Frontal cortex (tissue), 4 donors: ENCODE data around the gene OSBPL2. TPM values are rescaled to one million over a fixed set of nuclear protein-coding genes. Genes with fewer than 3 reads are reported as not detected.

Experiments
- DNase-seq, 2 donors: peaks; one replicate each; pipeline ENCODE4 v3.0.0; 2012; ENCODE audit warnings: low spot score in 2 of 2
- FAIRE-seq: peaks from 2 replicates; lab custom pipeline; 2012; peaks lifted over from hg19 to GRCh38; lab: Jason Lieb, UNC
- total RNA-seq: library from RNA; depleted of rRNA; stranded (reverse); fragments of >200 nt; gene quantifications from one replicate; pipeline ENCODE4 v1.2.3, GENCODE V29; 2014
- donor health status: control.
- donor health status: control.
- donor health status: control.

The OSBPL2 gene
- total RNA-seq, 1 donor from 2014 or later, result 42.4 TPM

DNA sequence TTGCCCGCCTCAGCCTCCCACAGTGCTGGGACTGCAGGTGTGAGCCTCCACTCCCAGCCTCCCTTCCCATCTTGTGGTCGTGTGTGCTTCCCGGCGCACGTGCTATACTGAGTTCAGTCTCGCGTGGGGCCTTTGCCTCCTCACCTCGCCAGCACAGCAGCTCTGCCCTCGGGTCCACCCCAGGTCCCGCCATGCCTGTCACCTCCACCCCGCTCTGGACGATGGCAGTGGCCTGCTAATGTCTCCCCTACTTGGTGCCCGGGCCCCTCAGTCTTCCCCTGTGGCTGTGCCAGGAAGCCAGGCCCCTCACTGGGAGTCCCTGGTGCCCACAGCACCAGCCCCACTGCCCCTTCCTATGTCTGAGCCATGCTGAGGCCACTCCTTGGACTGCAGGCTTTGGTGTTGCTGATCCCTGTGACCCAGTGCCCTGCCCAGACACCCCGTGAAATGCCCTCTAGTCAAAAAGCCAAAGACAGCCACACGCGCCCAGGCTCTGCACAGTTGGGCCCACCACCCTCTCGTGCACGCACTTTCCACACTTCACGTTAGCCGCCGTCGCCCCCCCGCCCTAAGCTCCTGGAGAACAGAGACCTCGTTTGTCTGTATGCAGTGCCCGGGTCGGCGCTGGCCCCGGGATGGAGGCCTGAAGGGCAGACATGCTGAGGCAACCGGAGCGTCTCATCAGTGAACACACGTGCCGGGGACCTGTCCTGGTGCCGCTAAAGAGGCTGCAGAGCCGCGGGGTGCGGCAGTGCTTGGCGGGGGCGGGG, 32.5 kb upstream of the OSBPL2 start:
- FAIRE-seq, result no peak
- no peak for DNase-seq

DNA sequence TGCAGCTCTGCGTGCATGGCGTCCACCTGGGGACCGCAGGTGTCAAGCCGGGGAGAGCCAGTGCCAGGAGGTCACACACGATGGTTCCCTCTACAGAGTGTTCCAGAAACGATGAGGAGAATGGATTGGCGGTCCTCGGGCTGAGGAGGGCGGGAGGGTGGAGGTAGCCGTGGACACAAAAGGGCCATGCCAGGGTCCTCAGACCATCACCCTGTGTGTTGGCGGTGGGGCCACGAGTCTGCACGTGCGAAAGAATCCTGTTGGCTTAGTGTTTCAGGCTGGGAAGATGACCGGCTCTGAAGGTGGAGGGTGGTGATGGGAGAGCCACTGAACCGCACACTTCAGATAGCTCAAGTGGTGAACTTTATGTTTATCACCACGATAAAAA, 31.9 kb upstream of the OSBPL2 start:
- FAIRE-seq (no peak), DNase-seq (no peak)

DNA sequence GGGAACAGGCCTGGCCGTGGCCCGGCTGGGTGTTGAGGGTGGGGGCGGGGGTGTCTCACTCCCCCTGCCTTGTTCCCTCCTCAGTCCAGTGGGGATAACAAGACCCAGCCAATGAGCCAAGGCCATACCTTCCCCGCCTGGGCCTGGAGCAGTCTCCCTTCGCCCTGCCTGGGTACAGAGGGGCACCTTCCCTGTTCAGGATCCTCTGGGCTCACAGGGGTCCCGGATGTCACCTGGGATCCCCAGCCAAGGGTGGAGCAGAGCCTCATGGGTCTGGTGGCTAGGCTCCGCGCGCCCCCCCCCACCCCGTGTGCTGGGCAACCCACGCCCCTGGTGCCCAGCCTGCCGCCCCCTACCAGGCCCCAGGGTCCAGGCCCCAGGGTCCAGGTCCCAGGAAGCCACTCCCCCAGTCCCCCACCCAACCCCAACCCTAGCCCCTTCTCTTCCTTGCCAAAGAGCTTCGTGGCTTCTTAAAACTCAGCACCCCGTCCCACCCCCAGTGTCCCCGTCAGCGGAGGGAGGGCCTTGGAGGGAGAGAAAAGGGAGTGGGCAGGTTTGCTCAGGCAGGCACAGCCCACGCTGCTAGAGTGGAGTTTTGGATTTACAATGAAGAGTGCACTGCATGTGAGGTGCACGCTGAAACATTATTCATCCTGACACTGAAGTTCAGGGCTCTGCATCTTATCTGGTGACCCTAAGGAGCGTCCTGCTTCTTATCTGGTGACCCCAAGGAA, 30.1 kb upstream of the OSBPL2 start:
- DNase-seq (no peak), FAIRE-seq (no peak)

DNA sequence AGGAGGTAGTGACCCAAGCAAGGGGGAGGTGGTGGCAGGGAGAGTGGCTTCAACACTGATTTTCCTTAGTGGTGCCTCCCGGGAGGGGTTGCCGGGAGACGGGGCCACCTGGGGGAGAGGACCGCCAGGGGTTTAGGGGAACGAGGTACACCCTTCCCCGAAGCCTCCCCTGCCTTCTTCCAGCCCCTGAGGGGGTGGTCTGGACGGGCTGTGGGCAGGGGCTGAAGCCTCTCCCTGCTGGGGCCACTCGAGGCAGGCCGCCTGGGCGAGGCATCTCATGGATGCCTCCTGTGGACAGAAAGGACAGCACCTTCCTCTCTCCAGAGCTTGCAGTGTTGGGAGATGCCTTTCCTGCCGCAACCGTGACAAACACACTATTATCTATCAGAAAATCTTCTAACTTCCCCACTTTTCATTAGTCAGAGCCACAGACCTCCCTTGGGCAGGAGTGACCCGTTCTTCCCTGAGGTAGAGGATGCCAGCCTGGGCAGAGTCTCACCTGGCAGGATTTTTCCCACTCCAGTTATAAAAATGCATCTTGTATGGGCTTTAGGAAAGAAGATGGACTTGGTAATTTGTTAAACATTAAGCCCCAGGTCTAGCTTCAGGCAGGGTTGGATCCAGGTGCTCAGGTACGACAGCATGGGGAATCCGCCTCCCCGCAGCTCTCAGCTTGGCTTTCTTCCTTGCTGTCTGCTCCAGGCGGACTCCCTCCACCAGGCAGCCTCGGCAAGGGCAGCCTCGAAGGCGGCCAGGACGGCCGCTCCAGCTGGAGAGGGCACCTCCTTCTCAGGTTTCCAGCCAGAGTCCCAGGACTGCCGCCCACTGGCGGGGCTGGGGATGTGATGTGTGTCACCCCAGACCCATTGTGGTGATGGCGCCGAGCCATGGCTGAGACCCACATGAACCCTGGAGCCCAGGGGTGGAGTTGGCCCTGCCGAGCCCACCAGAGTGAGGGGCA, 29.2 kb upstream of the OSBPL2 start:
- FAIRE-seq, result no peak
- DNase-seq, result no peak

DNA sequence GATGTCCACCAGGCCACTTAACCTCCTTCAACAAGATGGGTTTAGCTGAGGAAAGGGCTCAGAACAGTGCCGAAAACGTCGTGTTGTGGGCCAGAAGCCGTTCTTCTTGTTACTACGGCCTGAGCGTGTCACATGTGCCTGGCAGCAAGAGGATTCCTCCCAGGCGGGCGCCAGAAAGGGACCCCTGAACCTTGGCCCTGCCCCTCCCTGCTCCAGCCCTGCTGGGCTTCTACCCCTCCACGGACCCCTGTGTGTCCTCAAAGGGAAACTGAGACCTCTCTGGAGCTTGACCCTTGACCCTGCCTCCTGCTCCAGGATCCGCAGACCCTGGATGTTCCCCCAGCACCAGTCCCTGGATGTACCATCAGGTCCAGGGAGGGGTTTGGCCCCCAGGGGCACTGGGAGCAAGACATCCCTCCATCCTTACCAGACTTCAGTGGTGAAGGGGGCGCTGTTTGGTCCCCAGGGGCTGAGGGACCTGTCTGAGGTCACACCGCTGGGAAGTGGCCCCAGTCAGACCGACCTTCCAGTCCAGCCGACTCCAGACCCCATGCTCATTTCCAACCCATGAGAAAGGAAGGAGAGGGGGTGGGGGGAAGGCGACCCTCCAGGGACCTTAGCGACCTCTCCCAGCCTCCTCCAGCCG, 28.3 kb upstream of the OSBPL2 start:
- DNase-seq, result no peak

DNA sequence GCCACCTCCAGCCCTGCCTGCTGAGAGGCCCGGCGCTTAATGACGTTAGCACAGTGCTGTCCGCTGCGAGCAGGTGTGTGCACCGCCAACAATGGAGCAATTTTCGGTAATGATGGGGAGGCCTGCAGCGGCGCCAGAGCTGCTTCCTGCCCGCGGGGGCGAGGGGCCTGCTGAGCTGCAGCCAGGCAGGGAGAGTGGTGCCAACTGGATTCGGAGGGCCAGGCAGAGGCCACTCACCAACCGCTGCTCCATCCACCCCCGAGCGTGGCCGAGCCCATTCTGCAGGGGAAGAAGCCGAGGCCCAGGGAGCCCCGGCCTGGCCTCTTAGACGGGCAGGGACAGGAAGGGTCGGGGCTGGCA, 27.8 kb upstream of the OSBPL2 start:
- DNase-seq (no peak), FAIRE-seq (no peak)

More for the DNA sequence above, 28.3 kb upstream of the OSBPL2 start:
- FAIRE-seq, result no peak

DNA sequence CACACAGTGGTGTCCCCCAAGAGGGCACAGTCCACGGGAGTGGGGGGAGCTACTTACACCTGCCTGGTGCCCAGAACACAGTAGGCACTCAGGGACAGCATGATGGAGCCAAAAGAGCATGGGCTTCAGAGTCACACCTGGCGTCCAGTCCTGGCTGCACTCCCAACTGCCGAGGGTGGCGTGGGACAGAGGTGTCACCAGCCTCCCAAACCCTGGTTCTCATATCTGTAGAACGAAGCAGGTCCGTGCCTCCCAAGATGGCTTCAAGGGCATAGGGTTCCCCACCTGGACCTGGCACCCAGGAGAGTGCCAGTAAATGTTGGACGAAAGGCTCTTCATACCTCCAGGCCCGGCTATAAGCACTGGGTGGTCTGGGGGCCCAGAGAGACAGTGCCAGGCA, 27.1 kb upstream of the OSBPL2 start:
- no peak for FAIRE-seq

DNA sequence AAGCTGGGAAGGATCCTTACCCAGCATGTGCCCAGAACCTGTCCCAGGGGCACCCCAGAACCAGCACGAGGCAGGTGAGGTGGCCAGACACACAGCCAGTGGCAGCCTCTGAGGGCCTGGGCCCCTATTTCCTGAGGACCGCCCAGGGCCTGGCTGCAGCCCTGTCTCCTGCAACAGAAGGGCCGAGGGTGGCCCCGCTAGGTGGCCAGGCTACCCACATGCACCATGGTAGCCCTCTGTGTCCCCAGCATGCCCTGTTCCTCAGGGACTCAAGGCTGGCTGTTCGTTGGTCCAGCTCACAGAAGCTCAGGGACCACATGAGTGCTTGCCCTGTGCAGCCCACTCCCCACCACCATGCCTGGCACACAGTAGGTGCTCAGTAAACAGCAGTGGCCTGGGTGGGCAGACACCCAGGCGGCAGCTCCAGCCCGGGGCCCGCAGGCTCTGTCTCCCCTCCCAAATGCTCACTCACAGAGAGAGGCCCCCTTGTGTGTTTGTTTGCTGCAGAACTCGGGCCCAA, 26.5 kb upstream of the OSBPL2 start:
- DNase-seq (no peak), FAIRE-seq (no peak)

More for the DNA sequence above, 27.1 kb upstream of the OSBPL2 start:
- no peak for DNase-seq

DNA sequence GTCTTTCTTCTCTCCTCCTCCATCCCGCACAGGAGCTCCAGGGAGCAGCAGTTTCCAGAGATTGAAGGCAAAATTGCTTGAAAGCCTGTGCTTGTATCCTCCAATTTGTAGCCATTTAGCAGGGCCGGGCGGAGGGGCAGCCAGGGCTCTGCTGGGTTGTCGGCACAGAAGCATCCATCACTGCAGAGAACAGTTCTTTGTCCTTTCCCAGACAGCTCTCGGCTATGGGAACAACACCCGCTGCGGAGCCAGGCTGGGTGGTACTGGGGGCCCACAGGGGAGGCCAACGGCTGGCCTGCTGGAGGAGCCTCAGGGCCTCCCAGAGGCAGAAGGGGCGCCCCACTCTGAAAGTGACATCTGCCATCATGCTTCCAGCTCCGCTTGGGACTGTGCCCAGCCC, 26.0 kb upstream of the OSBPL2 start:
- FAIRE-seq (no peak), DNase-seq (no peak)

DNA sequence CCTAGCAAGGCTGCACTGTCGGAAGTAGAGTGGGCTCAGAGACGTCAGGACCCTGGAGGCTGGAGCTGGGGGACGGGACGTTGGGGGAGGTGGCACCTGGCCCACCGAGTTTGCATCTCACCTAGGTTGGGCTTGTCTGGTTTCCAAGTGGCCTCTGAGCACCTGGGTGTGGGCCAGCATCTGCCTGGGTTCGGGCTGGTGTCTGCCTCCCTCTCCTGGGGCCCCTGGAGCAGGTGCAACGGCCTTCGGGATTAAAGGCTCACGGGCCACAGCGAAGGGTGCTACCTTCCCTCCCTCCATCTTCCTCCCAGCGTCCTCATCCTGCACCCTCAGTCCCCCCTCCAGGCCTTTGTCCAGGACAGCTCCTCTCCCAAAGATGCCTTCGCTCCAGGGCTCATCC, 24.3 kb upstream of the OSBPL2 start:
- DNase-seq (no peak), FAIRE-seq (no peak)

DNA sequence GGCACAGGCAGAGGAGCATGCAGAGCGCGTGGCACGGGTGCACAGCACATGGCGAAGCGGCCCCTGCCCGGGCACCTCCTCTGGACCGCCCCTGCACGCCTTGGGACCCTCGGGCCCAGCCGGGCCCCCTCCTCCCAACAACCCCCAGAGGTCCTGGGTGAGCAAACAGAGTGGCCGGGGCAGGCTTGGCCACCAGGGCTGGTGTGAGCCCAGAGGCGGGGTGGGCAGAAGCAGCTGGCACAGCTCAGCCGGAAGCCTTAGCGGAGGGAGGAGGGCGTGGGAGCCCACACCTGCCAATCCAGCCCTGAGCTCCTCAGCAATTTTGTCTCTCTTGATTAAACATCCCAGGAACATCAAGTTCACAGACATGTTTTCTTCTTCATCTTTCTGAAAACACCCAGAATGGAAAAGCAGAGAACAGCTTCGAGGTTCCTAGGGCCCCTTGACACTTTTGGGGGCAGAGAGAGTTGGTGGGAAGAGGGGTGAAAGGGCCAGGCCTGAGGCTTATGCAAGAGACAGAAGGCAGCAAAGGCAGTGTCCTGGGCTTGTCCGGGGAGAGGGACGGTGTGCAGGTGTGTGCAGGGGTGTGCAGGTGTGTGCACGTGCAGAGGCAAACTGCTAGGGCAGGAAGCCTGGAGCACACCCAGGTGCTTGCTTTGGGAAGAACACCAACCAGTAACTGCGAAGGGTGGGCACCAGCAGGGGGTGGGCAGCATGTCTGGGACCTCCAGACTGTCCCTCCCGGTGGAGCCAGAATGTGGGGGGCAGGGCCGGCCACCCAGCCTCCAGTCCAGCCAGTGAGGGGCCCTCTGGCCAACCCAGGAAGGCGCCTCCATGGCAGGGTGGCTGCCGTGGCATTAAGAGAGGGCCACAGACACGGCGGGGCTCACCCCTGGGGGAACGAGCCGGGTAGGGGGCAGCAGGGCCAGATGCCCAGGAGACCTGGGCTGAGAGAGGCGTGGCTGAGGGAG, 23.0 kb upstream of the OSBPL2 start:
- FAIRE-seq (no peak), DNase-seq (no peak)

DNA sequence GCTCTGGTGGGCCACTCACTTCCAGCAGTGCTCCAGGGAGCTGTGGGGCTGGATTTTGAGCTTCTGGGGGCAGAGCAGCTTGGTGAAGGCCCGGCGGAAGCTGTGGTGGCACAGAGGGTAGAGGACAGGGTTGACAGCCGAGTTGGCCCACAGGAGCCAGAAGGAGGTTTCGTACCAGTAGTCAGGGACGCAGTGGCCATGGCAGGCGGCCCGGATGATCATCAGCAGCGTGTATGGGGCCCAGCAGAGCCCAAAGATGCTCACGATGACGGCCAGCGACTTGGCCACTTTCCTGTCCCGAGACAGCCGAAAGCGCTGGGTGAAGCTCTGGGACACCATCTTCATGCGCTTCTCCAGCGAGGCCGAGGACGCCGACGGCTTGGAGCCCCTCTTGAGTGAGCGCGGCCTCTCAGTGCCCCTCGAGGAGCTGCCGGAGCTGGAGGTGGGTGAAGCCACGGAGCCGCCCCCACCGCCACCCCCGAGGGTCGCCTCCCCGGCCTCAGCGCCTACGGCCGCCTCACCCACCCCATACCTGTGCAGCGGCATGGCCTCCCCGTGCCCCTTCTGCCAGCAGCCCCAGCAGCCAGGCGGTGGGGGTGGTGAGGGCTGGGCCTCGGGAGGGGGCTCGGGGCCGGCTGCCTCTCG, 22.2 kb upstream of the OSBPL2 start:
- DNase-seq (no peak), FAIRE-seq (no peak)

DNA sequence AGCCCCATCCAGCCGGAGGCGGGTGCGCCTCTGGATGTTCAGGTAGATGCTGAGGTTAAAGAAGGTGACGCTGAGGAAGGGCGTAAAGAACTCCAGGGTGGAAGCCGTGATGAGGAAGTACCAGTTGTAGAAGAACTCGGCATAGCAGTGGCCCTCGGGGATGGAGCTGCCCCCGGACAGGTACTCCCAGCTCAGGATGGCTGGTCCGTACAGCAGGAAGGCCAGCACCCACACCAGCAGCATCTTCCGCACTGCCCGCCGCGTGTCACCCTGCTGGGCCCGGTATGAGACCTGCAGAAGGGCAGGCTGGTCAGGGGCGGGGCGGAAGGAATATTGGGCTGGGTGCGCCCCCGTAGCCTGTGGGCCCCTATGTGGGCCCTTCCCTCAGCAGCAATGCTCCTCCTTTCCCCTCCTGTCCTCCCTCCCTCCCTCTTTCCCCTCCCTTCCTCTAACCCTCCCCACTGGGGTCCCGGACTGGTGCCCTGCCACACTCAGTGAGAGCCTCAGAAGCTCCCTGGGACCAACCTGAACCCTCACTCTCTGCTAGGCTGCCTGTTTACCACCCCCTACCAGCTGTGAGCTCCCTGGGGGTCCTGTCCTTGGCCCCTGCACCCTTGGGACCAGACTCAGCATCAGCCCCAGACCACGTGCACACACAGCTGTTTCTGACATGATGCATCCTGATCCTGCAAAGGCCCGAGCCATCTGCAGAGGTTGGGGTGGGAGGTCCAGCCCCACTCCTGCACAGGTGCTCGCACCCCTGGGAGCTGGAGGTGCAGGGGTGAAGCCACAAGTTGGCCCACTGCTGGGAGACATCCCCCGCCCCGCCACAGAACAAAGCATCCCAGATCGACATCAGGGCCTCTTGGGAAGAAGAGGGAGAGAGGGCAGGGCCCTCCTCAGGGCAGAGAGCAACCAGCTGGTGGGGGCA, 21.4 kb upstream of the OSBPL2 start:
- DNase-seq (no peak), FAIRE-seq (no peak)

DNA sequence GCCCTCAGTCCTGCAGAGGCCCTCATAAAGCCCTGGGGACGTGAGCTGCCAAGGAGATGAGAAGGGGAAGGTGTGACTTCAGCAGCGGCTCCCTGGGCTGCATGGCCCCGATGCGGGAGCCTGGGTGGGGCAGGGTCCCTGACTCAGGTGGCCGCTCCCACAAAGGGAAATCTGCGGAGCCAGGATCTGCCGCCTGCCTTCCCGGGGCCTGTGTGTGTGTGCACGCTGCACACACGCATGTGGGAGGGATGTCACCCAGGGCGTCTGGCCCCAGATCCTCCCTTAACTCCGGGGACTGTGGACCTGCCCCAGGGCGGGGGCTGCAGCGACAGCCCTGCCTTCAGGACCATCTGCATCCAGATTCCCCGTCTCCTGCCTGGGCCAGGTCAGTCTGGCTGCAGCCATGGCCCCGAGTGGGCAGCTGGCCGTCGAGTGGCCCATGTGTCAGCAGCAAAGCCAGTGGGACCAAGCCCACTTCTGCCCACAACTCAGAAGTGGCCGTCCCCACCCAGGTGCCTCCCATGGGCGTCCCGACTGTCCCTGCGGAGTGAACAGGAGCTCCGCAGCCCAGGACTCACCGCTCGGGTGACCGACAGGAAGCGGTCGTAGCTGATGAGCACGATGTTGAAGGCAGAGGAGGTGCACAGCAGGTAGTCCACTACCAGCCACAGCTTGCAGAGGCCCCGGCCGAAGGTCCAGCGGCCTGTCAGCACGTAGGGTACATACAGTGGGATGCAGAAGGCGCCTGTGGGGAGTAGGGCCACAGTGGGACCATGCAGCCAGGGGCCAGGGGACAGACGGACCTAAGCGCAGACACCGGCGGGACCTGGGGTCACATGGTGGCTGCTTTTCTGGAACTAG, 20.2 kb upstream of the OSBPL2 start:
- FAIRE-seq (no peak), DNase-seq (no peak)

DNA sequence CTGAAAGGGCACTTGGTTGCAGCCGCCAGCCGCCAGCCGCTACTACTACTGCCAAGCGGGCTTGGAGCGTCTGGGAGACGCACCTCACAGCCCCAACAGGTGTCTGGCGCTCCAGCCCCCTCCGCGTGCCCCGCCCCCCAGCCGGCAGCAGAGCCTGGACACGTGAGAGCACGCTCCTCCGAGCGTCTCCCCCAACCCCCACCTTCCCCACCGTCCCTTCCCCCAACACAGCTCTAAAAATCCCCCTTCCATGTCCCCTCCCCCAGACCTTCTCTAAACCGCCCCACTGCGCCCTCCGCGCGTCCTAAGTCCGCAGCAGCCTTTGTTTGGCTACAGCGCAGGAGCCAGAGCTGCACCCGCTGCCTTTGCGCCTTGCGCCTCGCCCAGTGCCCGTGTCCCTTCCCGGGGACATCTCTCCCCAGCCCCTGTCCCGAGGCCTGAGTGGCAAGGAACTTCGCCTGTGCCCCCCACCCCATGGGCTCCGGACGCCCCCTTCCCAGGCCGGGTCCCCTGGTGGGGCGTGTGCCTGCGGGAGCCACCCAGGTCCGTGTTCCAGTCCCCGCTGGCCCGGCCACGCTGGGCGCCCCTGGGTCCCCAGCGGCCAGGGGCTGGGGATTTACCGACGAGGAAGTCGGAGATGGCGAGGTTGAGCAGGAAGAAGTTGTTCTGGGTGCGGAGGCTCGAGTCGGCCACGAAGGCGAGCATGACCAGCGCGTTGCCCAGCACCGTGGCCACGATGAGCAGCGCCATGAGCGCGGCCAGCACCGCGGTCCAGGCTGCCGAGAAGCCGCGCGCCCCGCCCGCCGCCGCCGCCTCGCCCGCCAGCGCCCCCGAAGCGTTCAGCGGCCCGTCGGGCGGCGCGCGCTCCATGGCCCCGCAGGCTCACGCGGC, 19.0 kb upstream of the OSBPL2 start:
- FAIRE-seq, result no peak
- DNase-seq, result no peak
